ENCODE measurements around the gene C6orf89. TPM values are rescaled to one million over a fixed set of nuclear protein-coding genes. Genes with fewer than 3 reads are reported as not detected.
A peak's percentile ranks its signal among the peaks of the same experiment; 100 is the strongest.

The C6orf89 gene
- total RNA-seq, 1 donor = 58.2 TPM

GRCh38 chr6:36963451-36964290, 77.9 kb downstream of the C6orf89 start:
- no peak overlapping the region for H3K4me3 ChIP-seq (ENCODE audit: low read depth, low read length)
- peak; percentile 35 for DNase-seq (ENCODE audit: low read depth)
- no peak for TF ChIP-seq CTCF (IDR thresholded peaks at IDR 0.05; ENCODE audit: insufficient read depth, low read length)

GRCh38 chr6:36964349-36964748, 78.6 kb downstream of the C6orf89 start:
- no peak overlapping the region for H3K4me3 ChIP-seq (ENCODE audit: low read depth, low read length)
- no peak for DNase-seq (ENCODE audit: low read depth)
- TF ChIP-seq CTCF (IDR thresholded peaks at IDR 0.05; ENCODE audit: insufficient read depth, low read length) = no peak

DNA sequence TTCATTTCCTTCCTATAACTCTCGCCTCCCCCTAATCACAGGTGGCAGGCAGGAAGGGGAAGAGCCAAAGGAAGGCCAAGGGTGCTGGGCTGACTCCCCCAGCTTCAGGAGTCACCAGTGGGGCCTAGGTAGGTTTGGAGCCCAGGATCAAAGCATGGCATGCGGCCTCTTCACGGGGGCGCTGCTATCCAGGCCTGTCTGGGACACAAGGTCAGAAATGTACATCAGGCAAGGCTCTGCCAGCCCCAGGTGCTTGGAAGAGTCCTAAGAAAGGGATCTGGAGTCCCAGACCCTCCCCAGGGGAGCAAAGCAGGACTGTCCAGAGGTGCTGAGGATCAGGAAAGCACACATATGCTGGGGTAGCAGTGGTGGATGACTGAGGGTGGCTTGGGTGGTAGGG, 79.2 kb downstream of the C6orf89 start:
- no peak for TF ChIP-seq CTCF (IDR thresholded peaks at IDR 0.05; ENCODE audit: insufficient read depth, low read length)

GRCh38 chr6:36967301-36967700, 81.5 kb downstream of the C6orf89 start:
- TF ChIP-seq CTCF (IDR thresholded peaks at IDR 0.05; ENCODE audit: insufficient read depth, low read length) = no peak
- no peak for DNase-seq (ENCODE audit: low read depth)

More for the DNA sequence above, 79.2 kb downstream of the C6orf89 start:
- H3K4me3 ChIP-seq (ENCODE audit: low read depth, low read length) = no peak overlapping the region
- no peak for DNase-seq (ENCODE audit: low read depth)

DNA sequence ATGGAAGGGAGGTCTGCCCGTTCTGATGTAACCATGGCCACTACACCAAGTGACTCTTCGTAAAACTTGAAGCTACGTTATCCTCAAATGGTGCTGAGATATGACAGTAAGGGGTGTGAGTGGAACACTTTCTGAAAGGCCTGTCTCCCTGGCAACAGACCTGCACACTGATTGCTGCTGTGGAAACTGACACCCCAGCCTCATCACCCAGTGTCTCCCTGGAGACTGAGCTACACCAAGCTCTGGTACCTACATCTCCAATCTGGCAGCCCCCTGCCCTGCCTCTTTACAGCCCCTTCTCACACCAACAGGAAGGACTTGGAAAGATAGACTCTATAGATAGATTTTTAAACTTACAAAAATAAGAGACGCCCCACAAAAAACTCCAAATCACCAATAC, 82.0 kb downstream of the C6orf89 start:
- DNase-seq (ENCODE audit: low read depth) = no peak
- no peak overlapping the region for H3K4me3 ChIP-seq (ENCODE audit: low read depth, low read length)
- no peak for TF ChIP-seq CTCF (IDR thresholded peaks at IDR 0.05; ENCODE audit: insufficient read depth, low read length)

More at GRCh38 chr6:36967301-36967700, 81.5 kb downstream of the C6orf89 start:
- no peak overlapping the region for H3K4me3 ChIP-seq (ENCODE audit: low read depth, low read length)

- no peak for TF ChIP-seq CTCF (IDR thresholded peaks at IDR 0.05; ENCODE audit: insufficient read depth, low read length)
- no peak overlapping the region for H3K4me3 ChIP-seq (ENCODE audit: low read depth, low read length)
- DNase-seq (ENCODE audit: low read depth) = peak; percentile 73
Observed at GRCh38 chr6:36968266-36968977, 82.7 kb downstream of the C6orf89 start.

Data from fibroblast of the aortic adventitia (primary cell).